Activated gamma-delta T cell (primary cell): ENCODE results near the gene TBC1D22B.

ENCODE experiments used
- DNase-seq: peaks from one replicate; lab custom pipeline; 2025; lab: John Stamatoyannopoulos, UW
- total RNA-seq, 2 donors: gene quantifications; one replicate each; lab custom pipeline; 2026; lab: John Stamatoyannopoulos, UW

The TBC1D22B gene
- 22.2 to 22.4 reads per million in 2 donors for total RNA-seq

DNA sequence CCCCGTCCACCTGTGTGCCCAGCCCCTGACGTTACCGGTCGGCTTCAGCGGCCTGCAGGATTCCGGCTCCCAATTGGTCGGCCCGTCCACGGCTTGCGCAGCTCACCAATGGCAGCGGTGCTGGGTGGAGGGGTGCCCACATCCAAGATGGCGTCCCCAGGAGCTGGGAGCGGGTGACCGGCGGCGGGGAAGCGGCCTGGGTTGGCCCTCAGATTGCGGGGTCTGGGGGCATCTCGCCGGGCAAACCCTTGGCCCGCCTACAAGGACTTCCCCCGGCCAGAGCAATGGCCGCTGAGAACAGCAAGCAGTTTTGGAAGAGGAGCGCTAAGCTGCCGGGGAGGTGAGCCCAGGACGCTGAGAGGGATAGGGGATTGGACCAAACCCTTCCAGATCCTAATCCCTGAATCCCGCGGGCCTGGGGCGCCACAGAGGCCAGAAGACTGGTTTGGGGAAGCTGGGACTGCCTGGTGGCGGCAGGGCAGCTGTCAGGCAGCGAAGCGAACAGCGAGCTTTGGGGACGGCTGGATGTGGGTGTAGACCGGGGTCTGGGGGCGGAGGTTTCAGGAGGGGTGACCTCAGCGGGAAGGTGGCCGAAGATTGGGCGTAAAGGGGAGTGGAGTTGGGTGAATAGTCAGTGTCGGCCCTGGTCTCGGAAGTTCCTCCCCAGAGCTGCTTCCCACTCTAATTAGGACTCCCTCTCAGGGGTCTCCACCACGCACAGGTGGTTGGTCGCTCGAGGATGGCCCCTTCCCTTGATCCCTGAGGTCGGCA lies at the start of gene TBC1D22B, which contains the start of gene TMEM217:
TSS of gene TBC1D22B (plus strand) at position 139 of the 771 bp plus-strand sequence. CDS start at position 285, 146 bp downstream.
TSS of gene TMEM217 (minus strand) at position 511 of the 771 bp plus-strand sequence. CDS start 39,114 bp downstream, outside the sequence.
- peak; percentile 84 for DNase-seq

DNA sequence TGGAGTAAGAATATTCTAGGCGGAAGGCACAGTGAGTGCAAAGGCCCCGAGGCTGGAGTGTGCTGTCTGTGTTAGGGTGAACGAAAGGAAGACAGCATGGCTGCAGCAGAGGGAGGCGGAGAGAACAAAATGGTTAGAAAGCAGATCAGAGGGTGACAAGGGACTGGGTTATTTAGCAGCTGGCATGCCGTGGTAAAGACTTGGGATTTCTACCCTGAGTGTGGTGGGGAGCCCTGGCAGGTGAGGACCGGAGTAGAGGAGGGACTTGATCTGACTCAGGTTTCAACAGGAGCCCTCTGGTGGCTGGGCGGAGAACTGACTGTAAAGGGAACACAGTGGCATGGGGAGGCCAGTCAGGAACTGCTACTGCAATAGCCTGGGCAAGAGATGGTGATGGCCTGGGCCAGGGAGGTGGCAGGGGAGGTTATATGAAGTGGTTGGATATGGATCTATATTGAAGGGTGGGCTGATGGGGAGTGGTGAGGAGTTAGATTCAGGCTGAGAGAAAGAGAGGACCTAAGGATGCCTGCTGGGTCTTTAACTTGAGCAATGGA lies 49.6 kb upstream of the TBC1D22B start:
- DNase-seq = no peak

DNA sequence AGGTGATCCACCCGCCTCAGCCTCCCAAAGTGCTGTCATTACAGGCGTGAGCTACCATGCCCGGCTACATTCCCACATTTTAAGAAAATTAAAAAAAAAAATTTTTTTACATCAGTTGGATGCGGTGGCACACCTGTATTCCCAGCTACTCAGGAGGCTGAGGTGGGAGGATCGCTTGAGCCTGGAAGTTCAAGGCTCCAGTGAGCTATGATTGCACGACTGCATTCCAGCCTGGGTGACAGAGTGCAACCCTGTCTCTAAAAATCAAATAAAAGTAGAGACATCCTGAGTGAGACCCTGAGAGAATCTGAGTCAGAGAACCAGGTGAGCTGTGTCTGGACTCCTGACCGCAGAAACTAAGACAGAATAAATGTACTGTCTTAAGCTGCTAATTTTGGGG lies 48.8 kb upstream of the TBC1D22B start:
- no peak for DNase-seq

DNA sequence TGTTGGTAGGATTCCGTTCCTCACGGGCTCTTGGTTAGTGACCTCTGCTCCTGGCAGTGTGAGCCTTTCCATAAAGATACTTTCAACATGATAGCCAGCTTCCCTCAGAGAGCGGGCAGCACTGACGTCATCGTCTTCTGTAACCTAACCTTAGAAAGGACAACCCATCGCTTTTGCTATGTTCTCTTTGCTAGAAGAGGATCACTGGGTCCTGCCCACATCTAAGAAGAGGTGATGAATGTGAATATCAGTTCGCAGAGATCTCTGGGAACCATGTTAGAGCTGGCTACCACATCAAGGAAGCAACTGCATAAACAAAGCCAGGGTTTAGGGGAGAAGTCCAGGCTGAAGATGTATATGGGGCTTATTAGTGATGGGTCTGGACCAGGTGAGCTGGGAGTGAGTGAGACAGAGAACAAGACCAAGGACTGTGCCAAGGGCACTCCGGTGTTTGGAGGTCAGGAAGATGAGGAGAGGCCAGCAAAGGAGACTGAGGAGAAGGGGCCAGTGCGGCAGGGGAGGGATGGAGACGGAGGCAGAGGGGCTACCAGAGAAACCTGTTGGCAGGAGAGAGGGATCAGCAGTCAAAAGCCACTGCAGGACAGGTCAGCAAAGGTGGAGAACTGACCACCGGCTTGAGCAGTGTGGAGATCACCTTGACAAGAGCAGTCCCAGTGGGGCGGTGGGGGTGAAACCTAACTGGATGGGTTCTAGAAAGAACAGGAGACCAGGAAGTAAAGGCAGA lies 47.9 kb upstream of the TBC1D22B start:
- no peak for DNase-seq

DNA sequence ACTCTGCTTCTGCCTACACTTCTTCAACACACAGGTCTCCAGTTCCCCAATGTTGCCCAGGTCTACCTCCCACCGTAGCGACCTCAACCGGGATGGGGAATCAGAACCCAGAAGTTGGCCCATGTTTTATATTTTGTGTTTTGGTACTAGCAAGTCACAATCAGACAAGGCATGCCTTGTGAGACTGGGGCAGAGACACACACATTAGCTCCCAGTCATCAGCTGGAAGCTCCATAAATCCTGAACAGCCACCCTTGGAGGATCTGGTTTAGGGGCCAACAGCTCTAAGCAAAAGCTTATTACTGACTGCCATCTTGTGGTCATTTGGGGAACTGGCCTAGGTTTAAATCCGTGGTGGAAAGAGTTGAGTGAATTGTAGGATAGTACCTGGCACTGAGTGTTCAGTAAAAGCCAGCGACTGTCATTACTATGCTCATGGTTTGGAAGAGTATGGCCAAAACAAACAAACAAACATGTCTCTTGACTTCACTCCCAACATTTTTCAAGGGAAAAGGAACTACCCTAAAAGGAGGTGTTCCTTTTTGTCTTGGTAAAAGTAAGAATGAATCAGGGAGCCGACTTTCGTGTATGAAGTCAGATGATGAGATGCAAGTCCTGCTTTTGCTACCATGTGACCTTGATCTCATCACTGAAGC lies 47.1 kb upstream of the TBC1D22B start:
- DNase-seq = no peak

DNA sequence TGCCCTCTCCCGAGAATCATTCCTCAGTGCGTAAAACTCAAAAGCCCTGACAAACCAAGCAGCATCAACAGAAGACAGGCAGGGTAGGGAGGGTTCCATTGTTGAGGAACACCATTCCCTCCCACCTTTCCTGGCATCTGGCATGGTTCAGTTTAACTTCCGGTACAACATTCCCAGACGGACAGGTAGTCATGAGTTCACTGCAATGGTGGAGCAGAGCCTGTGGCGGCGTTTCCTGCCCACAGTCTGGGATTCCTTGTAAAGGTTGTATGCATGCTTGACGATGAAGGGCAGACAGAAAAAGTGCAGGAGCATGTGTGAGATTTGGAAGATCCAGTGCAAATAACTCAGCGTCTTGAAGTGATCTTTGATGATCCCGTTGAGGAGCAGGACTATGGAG lies 45.3 kb upstream of the TBC1D22B start:
- no peak for DNase-seq

- DNase-seq = no peak
These were observed 39.5 kb upstream of the TBC1D22B start for GRCh38 chr6:37218061-37218460.

GRCh38 chr6:37218511-37218910 lies 39.1 kb upstream of the TBC1D22B start:
- DNase-seq = no peak

GRCh38 chr6:37221585-37222124 lies 35.9 kb upstream of the TBC1D22B start:
- DNase-seq = no peak

GRCh38 chr6:37222125-37222967 lies 35.2 kb upstream of the TBC1D22B start:
- no peak for DNase-seq

GRCh38 chr6:37222992-37223391 lies 34.6 kb upstream of the TBC1D22B start:
- DNase-seq = no peak

GRCh38 chr6:37225350-37226169 lies 32.0 kb upstream of the TBC1D22B start:
- DNase-seq = no peak

DNA sequence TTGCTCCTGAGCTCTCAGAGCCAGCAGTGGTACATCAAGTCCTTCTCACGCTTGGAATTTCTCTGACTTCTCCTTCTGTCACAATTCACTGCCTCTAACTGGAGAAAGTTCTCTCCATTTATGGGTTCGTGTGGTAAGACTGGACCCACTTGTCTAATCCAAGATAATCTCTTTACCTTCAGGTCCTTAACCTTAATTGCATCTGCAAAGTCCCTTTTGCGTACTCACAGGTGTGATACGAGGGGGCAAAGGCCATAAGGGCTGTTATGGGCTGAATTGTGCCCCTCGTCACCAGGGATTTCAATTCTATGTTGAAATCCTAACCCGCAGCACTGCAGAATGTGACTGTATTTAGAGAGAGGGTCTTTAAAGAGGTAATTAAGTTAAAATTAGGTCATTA lies 27.5 kb upstream of the TBC1D22B start:
- DNase-seq = no peak

DNA sequence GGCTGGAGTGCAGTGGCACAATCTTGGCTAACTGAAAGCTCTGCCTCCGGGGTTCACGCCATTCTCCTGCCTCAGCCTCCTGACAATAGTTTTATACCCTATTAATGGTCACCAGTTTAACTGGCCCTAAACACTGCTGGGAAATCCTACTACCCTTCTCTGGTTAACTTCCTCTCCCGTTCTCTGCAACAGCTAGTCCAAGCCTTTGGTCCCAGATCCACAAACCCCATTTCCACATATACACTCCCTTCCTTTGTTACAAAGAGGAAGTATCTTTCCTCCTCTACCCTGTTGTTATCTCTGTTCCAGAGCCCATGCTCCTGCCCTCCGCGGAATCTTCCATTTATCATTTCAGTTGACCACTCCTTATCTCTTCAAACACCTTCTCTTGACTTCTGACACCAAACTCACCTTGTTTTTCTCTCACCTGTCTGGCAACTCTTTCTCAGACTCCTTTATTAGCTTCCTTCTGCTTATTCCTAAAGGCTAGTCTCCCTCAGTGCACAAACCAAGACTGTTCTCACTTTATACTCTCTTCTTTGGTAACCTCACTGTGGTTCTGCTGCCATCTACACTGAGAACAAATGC lies 25.0 kb upstream of the TBC1D22B start:
- DNase-seq = no peak

DNA sequence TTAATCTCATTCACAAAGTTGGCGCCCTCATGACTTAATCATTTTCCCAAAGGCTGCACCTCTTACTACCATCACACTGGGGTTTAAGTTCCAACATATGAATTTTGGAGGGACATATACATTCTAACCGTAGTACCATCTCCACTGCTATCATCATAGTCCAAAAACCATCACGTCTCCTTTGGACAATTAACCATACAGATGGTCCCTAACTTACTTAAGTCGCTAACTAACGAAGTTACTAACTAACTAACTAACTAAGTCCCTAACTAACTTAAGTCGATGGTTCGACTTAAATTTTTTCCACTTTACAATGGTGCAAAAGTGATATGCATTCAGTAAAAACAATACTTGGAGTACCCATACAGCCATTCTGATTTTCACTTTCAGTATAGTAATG lies 24.0 kb upstream of the TBC1D22B start:
- no peak for DNase-seq

DNA sequence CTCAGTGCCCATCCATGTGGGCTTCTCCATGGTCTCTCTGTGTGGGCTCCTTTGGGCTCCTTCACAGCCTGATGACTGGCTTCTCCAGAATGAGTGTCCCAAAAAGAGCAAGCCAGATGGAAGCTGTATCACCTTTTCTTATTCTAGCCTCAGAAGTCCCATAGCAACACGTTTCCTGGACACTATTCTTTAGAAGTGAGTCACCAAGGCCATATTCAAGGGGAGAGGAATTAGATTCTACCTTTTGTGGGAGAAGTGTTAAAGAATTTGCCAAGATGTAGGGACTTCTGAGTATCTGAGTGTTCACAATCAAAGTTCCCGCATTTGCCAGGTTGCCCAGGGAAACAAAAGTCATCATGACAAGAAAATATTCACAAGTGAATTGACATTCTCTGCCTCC lies 20.7 kb upstream of the TBC1D22B start:
- DNase-seq = no peak

- no peak for DNase-seq
These were observed 19.8 kb upstream of the TBC1D22B start for GRCh38 chr6:37237789-37238188.

GRCh38 chr6:37238381-37238780 lies 19.2 kb upstream of the TBC1D22B start:
- DNase-seq = no peak

DNA sequence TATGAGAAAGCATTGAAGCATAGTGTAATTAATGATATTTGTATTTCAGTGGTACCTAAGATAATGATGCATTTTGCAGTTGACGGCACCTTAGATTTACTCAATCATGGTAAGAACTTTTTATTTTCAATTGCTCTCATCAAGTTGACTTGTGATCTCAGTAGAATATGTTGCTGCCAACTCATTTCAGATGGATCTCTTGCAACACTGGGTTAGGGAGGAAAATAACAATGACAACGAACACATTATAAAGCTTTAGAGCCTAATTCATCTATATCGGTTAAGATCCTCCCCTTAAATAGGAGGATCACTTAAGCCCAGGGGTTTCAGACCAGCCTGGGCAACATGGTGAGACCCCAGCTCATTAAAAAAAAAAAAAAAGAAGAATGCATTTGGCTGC lies 18.0 kb upstream of the TBC1D22B start:
- no peak for DNase-seq
